ENCODE results near the gene BANP. TPM values are rescaled to one million over a fixed set of nuclear protein-coding genes. Genes with fewer than 3 reads are reported as not detected.
"Not testable (repeated sequence)": the region's sequence is repeated elsewhere in the genome, so short reads cannot be mapped to it uniquely, and the experiment has no call there.

The BANP gene
- total and polyA plus RNA-seq, 2 of the 8 experiments (the other 6 are each of a cell fraction or from before 2014, with no cell fraction given), result 25.8 to 39.8 TPM

DNA sequence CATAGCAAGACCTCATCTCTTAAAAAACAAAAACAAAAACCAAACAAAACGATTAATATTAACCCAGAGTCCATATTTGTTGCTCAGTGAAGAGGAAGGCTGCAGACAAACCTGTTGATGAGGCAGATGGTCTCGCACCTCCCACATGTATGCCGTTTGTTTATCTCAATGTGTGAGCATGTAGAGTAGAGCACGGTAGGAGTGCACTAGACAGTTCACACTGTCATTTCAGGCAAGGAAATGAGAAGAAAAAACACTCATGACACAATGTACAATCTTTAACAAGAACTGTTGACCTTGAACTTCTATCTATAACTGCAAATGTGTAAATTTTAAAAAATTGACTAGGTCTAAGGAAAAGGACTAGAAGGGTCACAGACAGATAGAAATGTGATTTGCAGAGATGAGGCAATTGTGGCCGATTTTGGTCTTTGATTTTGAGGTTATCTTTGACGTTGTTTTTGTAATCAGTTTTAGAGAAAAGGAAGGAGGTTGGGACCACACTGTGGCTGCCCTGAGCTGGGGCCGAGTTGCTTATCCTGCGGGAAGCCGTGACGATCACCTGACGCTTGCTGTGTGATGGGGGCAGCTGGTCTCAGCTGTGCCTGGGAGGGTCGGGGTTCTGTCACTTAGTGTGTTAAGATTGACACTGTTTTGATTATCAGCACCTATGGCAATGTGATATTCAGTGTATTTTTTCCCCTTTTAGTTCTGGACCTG, 28.8 kb downstream of the BANP start:
- H4K20me1 ChIP-seq (replicated peaks in 1 of 2; ENCODE audit: control insufficient read depth in 1 of 2, insufficient read depth in 2 of 2, low read length in 2 of 2); CTCF ChIA-PET (ENCODE audit: partially characterized antibody); H2BK5ac ChIP-seq (ENCODE audit: low read depth, low read length); DNase-seq (ENCODE audit: low read depth in 1 of 2, low spot score in 2 of 2); H3K4ac ChIP-seq (replicated peaks; ENCODE audit: insufficient read length, low read depth, low read length); H4K8ac ChIP-seq (ENCODE audit: extremely low read depth, insufficient read depth, low read length); POLR2A ChIA-PET (ENCODE audit: partially characterized antibody); H3K23ac ChIP-seq (ENCODE audit: insufficient read length); H2AK5ac ChIP-seq (ENCODE audit: low read depth, low read length); H4K5ac ChIP-seq (ENCODE audit: insufficient read length, low read depth, low read length); FAIRE-seq; H2BK20ac ChIP-seq (ENCODE audit: low read length); H3K79me1 ChIP-seq (ENCODE audit: low read depth, low read length); H3K4me2 ChIP-seq (ENCODE audit: insufficient read depth in 1 of 2, low read depth in 2 of 2, low read length in 2 of 2); H4K91ac ChIP-seq (replicated peaks; ENCODE audit: insufficient read length, low read length); H2BK120ac ChIP-seq (replicated peaks; ENCODE audit: low read depth, low read length); H3K4me1 ChIP-seq (replicated peaks in 1 of 4; ENCODE audit: control insufficient read depth in 3 of 4, insufficient read depth in 4 of 4, low read length in 3 of 4); H3K9ac ChIP-seq (replicated peaks in 1 of 4; ENCODE audit: extremely low read depth in 1 of 4, low read depth in 3 of 4, low read length in 3 of 4); H3K27me3 ChIP-seq (replicated peaks in 1 of 4; ENCODE audit: control insufficient read depth in 3 of 4, extremely low read depth in 1 of 4, insufficient read depth in 3 of 4, low read length in 3 of 4); H2BK12ac ChIP-seq (ENCODE audit: low read depth, low read length); H2AFZ ChIP-seq (ENCODE audit: low read length); H3K23me2 ChIP-seq (ENCODE audit: low read depth, low read length); H3K9me3 ChIP-seq (ENCODE audit: insufficient read depth in 2 of 2, low read depth in 1 of 2, low read length in 1 of 2); H2BK15ac ChIP-seq (ENCODE audit: low read length); H3K27ac ChIP-seq (ENCODE audit: low read depth, low read length); H3K18ac ChIP-seq (ENCODE audit: extremely low read depth, low read length); H3K56ac ChIP-seq (replicated peaks; ENCODE audit: insufficient read length, low read depth, low read length); H3K14ac ChIP-seq (ENCODE audit: insufficient read length); H3K4me3 ChIP-seq (ENCODE audit: extremely low read depth in 1 of 4, insufficient read depth in 2 of 4, low read depth in 3 of 4, low read length in 4 of 4): not testable (repeated sequence)
- peaks cover 2 to 11% (median 5%) of the 10 kb centered on the region in 4 experiments; a peak in 5 of 8 replicates for H3K36me3 ChIP-seq (ENCODE audit: control insufficient read depth in 2 of 4, insufficient read depth in 4 of 4, low read length in 3 of 4)
- H3K79me2 ChIP-seq (ENCODE audit: control insufficient read depth in 1 of 2, insufficient read depth in 2 of 2, low read length in 2 of 2), result peaks cover 0 to 13% of the 10 kb centered on the region in 2 experiments; a peak in 1 of 4 replicates
- WGBS, 2 experiments (ENCODE audit: extremely low coverage in 1 of 2, insufficient coverage in 1 of 2, insufficient read length in 1 of 2, insufficient replicate concordance in 2 of 2, low coverage in 1 of 2, low lambda C conversion rate in 2 of 2, missing lambda C conversion rate in 1 of 2), result 89% methylated on average over 12 of the region's 12 CpGs; no CpG with 5 or more reads in 1 of the 2 experiments

DNA sequence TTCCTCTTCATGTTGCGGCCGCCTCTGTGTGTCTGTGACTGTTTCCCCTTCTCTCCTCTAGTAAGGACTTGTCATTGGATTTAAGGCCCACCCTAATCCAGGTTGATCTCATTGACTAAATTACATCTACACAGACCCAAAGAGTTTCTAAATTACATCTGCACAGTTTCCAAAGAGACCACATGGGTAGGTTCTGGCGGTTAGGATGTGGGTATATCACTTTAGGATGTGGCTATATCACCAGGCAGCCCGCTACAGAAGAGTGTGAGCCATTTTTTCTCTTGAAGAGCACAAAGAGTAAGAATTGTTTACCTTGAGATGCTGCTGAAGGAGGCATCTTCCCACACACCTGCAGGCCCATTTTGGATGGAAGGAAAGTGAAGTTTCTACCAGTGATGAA, 30.1 kb downstream of the BANP start:
- H2BK12ac ChIP-seq (ENCODE audit: low read depth, low read length); H2AK5ac ChIP-seq (ENCODE audit: low read depth, low read length); FAIRE-seq; H3K4me2 ChIP-seq (ENCODE audit: insufficient read depth in 1 of 2, low read depth in 2 of 2, low read length in 2 of 2); H3K23me2 ChIP-seq (ENCODE audit: low read depth, low read length); H4K8ac ChIP-seq (ENCODE audit: extremely low read depth, insufficient read depth, low read length); H2BK15ac ChIP-seq (ENCODE audit: low read length); H4K20me1 ChIP-seq (replicated peaks in 1 of 2; ENCODE audit: control insufficient read depth in 1 of 2, insufficient read depth in 2 of 2, low read length in 2 of 2); H2BK20ac ChIP-seq (ENCODE audit: low read length); H3K79me1 ChIP-seq (ENCODE audit: low read depth, low read length); H3K4me3 ChIP-seq (ENCODE audit: extremely low read depth in 1 of 4, insufficient read depth in 2 of 4, low read depth in 3 of 4, low read length in 4 of 4); H4K91ac ChIP-seq (replicated peaks; ENCODE audit: insufficient read length, low read length); H4K5ac ChIP-seq (ENCODE audit: insufficient read length, low read depth, low read length); DNase-seq (ENCODE audit: low read depth in 1 of 2, low spot score in 2 of 2); H3K9ac ChIP-seq (replicated peaks in 1 of 4; ENCODE audit: extremely low read depth in 1 of 4, low read depth in 3 of 4, low read length in 3 of 4); H3K9me3 ChIP-seq (ENCODE audit: insufficient read depth in 2 of 2, low read depth in 1 of 2, low read length in 1 of 2); H2AFZ ChIP-seq (ENCODE audit: low read length); H3K4me1 ChIP-seq (replicated peaks in 1 of 4; ENCODE audit: control insufficient read depth in 3 of 4, insufficient read depth in 4 of 4, low read length in 3 of 4); H3K18ac ChIP-seq (ENCODE audit: extremely low read depth, low read length); H3K27ac ChIP-seq (ENCODE audit: low read depth, low read length); H3K23ac ChIP-seq (ENCODE audit: insufficient read length); H3K27me3 ChIP-seq (replicated peaks in 1 of 4; ENCODE audit: control insufficient read depth in 3 of 4, extremely low read depth in 1 of 4, insufficient read depth in 3 of 4, low read length in 3 of 4); H2BK120ac ChIP-seq (replicated peaks; ENCODE audit: low read depth, low read length); H3K4ac ChIP-seq (replicated peaks; ENCODE audit: insufficient read length, low read depth, low read length); H3K14ac ChIP-seq (ENCODE audit: insufficient read length); POLR2A ChIA-PET (ENCODE audit: partially characterized antibody); H3K56ac ChIP-seq (replicated peaks; ENCODE audit: insufficient read length, low read depth, low read length); H3K79me2 ChIP-seq (ENCODE audit: control insufficient read depth in 1 of 2, insufficient read depth in 2 of 2, low read length in 2 of 2); H2BK5ac ChIP-seq (ENCODE audit: low read depth, low read length): not testable (repeated sequence)
- peaks cover 2 to 11% (median 5%) of the 10 kb centered on the region in 4 experiments; a peak in 5 of 8 replicates for H3K36me3 ChIP-seq (ENCODE audit: control insufficient read depth in 2 of 4, insufficient read depth in 4 of 4, low read length in 3 of 4)
- 85% methylated on average over 4 of the region's 4 CpGs; no CpG with 5 or more reads in 1 of the 2 experiments for WGBS, 2 experiments (ENCODE audit: extremely low coverage in 1 of 2, insufficient coverage in 1 of 2, insufficient read length in 1 of 2, insufficient replicate concordance in 2 of 2, low coverage in 1 of 2, low lambda C conversion rate in 2 of 2, missing lambda C conversion rate in 1 of 2)
- CTCF ChIA-PET (ENCODE audit: partially characterized antibody), result interaction anchor here (0.7 to 3.0 kb wide), 3 partner anchors 23 to 58 kb away, joined by 3 to 10 read pairs (median 4); no protein-coding TSS in a partner anchor
